Measurements from ENCODE around the gene UBE3C.

GRCh38 chr7:157090485-157091165 is 48.1 kb upstream of the UBE3C start:
- no peak for TF ChIP-seq CTCF (IDR thresholded peaks at IDR 0.05; ENCODE audit: low read depth, low read length)
- no peak for TF ChIP-seq MYC (IDR thresholded peaks at IDR 0.05; ENCODE audit: low read depth, low read length)
- TF ChIP-seq POLR2A (IDR thresholded peaks at IDR 0.05; ENCODE audit: extremely low read depth, insufficient read length) = no peak
- TF ChIP-seq MAX (IDR thresholded peaks at IDR 0.05; ENCODE audit: low read depth, low read length) = no peak
